PFSK-1 (cell line): ENCODE data around the gene CEP85L.

ENCODE experiments used
- FOXP2 ChIP-seq: optimal IDR thresholded peaks from 2 replicates; pipeline ENCODE3; 2011; ENCODE audit warnings: borderline replicate concordance, control low read depth, inconsistent platforms; ENCODE audit not compliant: insufficient read depth; ENCODE audit errors: extremely low read length, extremely low read depth
- POLR2AphosphoS5 ChIP-seq: IDR thresholded peaks from 2 replicates; pipeline ENCODE4 v1.6.1; 2012; ENCODE audit warnings: low read depth, mild to moderate bottlenecking, control low read depth, low read length, moderate library complexity
- SIN3A ChIP-seq: IDR thresholded peaks from 2 replicates; pipeline ENCODE4 v1.6.1; 2012; ENCODE audit warnings: mild to moderate bottlenecking, low read length, moderate library complexity, borderline replicate concordance; ENCODE audit not compliant: insufficient read depth
- TAF1 ChIP-seq: IDR thresholded peaks from 2 replicates; pipeline ENCODE4 v1.6.1; 2012; ENCODE audit warnings: low read length, control low read depth, borderline replicate concordance; ENCODE audit not compliant: insufficient read depth
- TF ChIP-seq, protein P1 (sequence below), 2 experiments: IDR thresholded peaks; 2 replicates each; pipeline versions ENCODE4 v1.6.1 to v1.8.0; 2011 to 2012; ENCODE audit warnings: low read depth in 2 of 2, low read length in 2 of 2, control low read depth in 1 of 2, inconsistent platforms in 1 of 2, mild to moderate bottlenecking in 1 of 2, moderate library complexity in 1 of 2; ENCODE audit not compliant: insufficient read depth in 1 of 2

Gene CEP85L

DNA sequence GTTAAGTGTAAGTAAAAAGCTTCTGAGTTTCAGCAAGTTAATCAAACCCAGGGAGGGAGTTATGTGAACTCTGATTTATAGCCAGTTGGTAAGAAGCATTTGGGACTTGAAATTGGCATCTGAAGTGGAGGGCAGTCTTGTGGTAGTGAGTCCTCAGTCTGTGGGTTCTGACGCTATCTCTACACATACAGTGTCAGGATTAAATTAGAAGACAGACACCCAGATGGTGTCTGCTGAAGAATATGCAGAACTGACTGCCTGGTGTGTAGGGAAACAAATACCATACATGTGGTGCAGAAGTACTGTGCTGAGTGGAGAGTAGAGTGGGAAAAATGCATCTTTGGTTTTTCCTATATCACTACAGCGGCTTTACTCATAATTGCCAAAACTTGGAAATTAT lies 146.8 kb downstream of the CEP85L start:
- no peak for TF ChIP-seq TAF1
- no peak for TF ChIP-seq POLR2AphosphoS5
- no peak for TF ChIP-seq SIN3A
- no peak for TF ChIP-seq FOXP2
- TF ChIP-seq, protein P1, sequence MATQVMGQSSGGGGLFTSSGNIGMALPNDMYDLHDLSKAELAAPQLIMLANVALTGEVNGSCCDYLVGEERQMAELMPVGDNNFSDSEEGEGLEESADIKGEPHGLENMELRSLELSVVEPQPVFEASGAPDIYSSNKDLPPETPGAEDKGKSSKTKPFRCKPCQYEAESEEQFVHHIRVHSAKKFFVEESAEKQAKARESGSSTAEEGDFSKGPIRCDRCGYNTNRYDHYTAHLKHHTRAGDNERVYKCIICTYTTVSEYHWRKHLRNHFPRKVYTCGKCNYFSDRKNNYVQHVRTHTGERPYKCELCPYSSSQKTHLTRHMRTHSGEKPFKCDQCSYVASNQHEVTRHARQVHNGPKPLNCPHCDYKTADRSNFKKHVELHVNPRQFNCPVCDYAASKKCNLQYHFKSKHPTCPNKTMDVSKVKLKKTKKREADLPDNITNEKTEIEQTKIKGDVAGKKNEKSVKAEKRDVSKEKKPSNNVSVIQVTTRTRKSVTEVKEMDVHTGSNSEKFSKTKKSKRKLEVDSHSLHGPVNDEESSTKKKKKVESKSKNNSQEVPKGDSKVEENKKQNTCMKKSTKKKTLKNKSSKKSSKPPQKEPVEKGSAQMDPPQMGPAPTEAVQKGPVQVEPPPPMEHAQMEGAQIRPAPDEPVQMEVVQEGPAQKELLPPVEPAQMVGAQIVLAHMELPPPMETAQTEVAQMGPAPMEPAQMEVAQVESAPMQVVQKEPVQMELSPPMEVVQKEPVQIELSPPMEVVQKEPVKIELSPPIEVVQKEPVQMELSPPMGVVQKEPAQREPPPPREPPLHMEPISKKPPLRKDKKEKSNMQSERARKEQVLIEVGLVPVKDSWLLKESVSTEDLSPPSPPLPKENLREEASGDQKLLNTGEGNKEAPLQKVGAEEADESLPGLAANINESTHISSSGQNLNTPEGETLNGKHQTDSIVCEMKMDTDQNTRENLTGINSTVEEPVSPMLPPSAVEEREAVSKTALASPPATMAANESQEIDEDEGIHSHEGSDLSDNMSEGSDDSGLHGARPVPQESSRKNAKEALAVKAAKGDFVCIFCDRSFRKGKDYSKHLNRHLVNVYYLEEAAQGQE (IDR thresholded peaks at IDR 0.05; ENCODE audit: insufficient read depth in 1 of 2, low read depth in 2 of 2, low read length in 2 of 2), result no peak

DNA sequence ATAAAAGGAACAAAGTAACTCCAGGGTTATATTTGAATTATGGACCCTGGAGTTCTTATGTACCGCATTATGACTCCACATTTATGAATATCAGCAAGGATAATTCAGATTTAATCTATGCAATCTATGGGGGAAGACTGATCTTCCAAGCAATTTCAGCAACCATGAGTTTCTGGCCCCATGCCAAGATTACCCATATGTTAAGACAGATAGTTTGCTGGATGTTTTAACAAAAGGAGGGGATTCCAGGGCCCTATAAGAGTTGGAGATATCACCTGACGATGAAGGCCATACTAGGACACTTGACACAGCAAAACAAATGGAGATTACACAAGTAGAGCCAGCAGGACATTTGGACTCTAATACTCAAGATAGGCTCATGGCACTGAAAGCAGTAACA lies 149.2 kb downstream of the CEP85L start:
- TF ChIP-seq, protein P1 (IDR thresholded peaks at IDR 0.05; ENCODE audit: insufficient read depth in 1 of 2, low read depth in 2 of 2, low read length in 2 of 2), result no peak
- no peak for TF ChIP-seq POLR2AphosphoS5
- no peak for TF ChIP-seq TAF1
- no peak for TF ChIP-seq SIN3A
- TF ChIP-seq FOXP2, result no peak

DNA sequence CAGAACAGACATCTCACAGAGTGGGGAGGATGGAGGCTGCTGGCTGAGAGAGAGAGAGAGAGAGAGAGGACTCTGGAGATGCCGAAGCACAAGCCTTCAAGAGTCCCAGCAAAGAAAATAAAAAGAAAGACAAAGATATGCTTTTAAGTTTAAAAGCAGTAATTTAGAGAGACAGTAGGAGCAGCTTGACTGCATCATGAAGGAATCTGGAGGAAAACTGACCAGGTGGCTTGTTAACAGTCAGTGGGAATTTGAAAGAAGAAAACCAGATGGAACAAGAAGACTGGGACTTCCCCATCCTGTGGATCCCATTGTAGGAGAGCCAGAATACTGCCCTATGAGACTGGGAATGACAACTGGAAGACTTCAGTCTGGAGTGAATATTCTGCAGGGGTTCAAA lies 149.6 kb downstream of the CEP85L start:
- TF ChIP-seq TAF1, result no peak
- TF ChIP-seq, protein P1 (IDR thresholded peaks at IDR 0.05; ENCODE audit: insufficient read depth in 1 of 2, low read depth in 2 of 2, low read length in 2 of 2), result no peak

DNA sequence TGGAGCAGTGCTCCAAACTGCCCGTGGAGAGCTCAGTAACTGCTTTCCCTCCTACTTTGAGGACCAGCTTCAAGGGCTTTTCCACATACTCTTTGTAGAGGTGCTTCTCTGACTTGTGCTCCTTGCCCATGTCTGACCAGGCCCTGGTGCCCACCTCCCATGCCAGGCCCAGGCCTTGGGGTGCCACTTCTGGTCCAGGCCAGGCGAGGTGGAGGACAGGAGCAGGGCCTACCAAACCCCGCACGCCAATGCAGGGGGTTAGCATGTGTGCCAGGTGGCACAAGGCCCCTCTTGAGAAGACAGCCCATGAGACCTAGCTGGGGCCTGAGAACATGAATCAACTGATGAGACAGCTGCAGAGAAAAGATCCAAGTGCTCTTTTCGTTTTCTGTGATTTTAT lies 150.3 kb downstream of the CEP85L start:
- TF ChIP-seq FOXP2 (no peak), SIN3A (no peak), TAF1 (no peak), POLR2AphosphoS5 (no peak)
- TF ChIP-seq, protein P1 (IDR thresholded peaks at IDR 0.05; ENCODE audit: insufficient read depth in 1 of 2, low read depth in 2 of 2, low read length in 2 of 2), result no peak
